ENCODE results near the gene HS3ST4. TPM values are rescaled to one million over a fixed set of nuclear protein-coding genes. Genes with fewer than 3 reads are reported as not detected.

The HS3ST4 gene
- total and polyA plus RNA-seq, 2 of the 8 experiments (the other 6 are each of a cell fraction or from before 2014, with no cell fraction given), result 1.9 to 3.3 TPM

- TF ChIP-seq, protein P1, sequence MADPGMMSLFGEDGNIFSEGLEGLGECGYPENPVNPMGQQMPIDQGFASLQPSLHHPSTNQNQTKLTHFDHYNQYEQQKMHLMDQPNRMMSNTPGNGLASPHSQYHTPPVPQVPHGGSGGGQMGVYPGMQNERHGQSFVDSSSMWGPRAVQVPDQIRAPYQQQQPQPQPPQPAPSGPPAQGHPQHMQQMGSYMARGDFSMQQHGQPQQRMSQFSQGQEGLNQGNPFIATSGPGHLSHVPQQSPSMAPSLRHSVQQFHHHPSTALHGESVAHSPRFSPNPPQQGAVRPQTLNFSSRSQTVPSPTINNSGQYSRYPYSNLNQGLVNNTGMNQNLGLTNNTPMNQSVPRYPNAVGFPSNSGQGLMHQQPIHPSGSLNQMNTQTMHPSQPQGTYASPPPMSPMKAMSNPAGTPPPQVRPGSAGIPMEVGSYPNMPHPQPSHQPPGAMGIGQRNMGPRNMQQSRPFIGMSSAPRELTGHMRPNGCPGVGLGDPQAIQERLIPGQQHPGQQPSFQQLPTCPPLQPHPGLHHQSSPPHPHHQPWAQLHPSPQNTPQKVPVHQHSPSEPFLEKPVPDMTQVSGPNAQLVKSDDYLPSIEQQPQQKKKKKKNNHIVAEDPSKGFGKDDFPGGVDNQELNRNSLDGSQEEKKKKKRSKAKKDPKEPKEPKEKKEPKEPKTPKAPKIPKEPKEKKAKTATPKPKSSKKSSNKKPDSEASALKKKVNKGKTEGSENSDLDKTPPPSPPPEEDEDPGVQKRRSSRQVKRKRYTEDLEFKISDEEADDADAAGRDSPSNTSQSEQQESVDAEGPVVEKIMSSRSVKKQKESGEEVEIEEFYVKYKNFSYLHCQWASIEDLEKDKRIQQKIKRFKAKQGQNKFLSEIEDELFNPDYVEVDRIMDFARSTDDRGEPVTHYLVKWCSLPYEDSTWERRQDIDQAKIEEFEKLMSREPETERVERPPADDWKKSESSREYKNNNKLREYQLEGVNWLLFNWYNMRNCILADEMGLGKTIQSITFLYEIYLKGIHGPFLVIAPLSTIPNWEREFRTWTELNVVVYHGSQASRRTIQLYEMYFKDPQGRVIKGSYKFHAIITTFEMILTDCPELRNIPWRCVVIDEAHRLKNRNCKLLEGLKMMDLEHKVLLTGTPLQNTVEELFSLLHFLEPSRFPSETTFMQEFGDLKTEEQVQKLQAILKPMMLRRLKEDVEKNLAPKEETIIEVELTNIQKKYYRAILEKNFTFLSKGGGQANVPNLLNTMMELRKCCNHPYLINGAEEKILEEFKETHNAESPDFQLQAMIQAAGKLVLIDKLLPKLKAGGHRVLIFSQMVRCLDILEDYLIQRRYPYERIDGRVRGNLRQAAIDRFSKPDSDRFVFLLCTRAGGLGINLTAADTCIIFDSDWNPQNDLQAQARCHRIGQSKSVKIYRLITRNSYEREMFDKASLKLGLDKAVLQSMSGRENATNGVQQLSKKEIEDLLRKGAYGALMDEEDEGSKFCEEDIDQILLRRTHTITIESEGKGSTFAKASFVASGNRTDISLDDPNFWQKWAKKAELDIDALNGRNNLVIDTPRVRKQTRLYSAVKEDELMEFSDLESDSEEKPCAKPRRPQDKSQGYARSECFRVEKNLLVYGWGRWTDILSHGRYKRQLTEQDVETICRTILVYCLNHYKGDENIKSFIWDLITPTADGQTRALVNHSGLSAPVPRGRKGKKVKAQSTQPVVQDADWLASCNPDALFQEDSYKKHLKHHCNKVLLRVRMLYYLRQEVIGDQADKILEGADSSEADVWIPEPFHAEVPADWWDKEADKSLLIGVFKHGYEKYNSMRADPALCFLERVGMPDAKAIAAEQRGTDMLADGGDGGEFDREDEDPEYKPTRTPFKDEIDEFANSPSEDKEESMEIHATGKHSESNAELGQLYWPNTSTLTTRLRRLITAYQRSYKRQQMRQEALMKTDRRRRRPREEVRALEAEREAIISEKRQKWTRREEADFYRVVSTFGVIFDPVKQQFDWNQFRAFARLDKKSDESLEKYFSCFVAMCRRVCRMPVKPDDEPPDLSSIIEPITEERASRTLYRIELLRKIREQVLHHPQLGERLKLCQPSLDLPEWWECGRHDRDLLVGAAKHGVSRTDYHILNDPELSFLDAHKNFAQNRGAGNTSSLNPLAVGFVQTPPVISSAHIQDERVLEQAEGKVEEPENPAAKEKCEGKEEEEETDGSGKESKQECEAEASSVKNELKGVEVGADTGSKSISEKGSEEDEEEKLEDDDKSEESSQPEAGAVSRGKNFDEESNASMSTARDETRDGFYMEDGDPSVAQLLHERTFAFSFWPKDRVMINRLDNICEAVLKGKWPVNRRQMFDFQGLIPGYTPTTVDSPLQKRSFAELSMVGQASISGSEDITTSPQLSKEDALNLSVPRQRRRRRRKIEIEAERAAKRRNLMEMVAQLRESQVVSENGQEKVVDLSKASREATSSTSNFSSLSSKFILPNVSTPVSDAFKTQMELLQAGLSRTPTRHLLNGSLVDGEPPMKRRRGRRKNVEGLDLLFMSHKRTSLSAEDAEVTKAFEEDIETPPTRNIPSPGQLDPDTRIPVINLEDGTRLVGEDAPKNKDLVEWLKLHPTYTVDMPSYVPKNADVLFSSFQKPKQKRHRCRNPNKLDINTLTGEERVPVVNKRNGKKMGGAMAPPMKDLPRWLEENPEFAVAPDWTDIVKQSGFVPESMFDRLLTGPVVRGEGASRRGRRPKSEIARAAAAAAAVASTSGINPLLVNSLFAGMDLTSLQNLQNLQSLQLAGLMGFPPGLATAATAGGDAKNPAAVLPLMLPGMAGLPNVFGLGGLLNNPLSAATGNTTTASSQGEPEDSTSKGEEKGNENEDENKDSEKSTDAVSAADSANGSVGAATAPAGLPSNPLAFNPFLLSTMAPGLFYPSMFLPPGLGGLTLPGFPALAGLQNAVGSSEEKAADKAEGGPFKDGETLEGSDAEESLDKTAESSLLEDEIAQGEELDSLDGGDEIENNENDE (IDR thresholded peaks at IDR 0.05; ENCODE audit: insufficient replicate concordance, low read length), result no peak
- no peak for TF ChIP-seq TAF1 (IDR thresholded peaks at IDR 0.05; ENCODE audit: low read depth, low read length)
- no peak for TF ChIP-seq KDM4A (IDR thresholded peaks at IDR 0.05; ENCODE audit: low read depth, low read length, severe bottlenecking)
- TF ChIP-seq TCF12 (IDR thresholded peaks at IDR 0.05; ENCODE audit: low read depth, low read length), result no peak
- no peak for TF ChIP-seq CBX8 (IDR thresholded peaks at IDR 0.05; ENCODE audit: borderline replicate concordance, low read depth, low read length)
- TF ChIP-seq TEAD4 (IDR thresholded peaks at IDR 0.05; ENCODE audit: low read depth, low read length), result no peak
- no peak for TF ChIP-seq TBP (IDR thresholded peaks at IDR 0.05; ENCODE audit: low read depth, low read length)
Measured at GRCh38 chr16:26157319-26157718, 465.6 kb downstream of the HS3ST4 start (continued).
